Heart left ventricle (tissue), 16 donors: ENCODE data around the gene TSC22D4. TPM values are rescaled to one million over a fixed set of nuclear protein-coding genes. Genes with fewer than 3 reads are reported as not detected.
A peak's percentile ranks its signal among the peaks of the same experiment; 100 is the strongest.

Experiments
- ATAC-seq, 4 donors: fragments of 200-7000 bp; cut with Tn5 transposase; one replicate each; pipeline ENCODE4 v1.9.1; 2020 to 2022; ENCODE audit warnings: moderate library complexity in 4 of 4, mild to moderate bottlenecking in 3 of 4, moderate number of reproducible peaks in 1 of 4
- DNase-seq, 5 donors: peaks; one replicate each; pipeline ENCODE4 v3.0.0-alpha.2; 2020
- H3K27ac ChIP-seq, 12 donors: fragments of 200-600 bp; sonication (generic) in 4 of 12; one replicate each; pipeline versions ENCODE4 v1.5.0 to v1.8.0; 2016 to 2022; ENCODE audit warnings: mild to moderate bottlenecking in 2 of 12
- H3K27me3 ChIP-seq, 9 donors: fragments of 200-600 bp; sonication (generic) in 2 of 9; one replicate each; pipeline versions ENCODE4 v1.5.1 to v1.8.0; 2016 to 2022; ENCODE audit warnings: mild to moderate bottlenecking in 3 of 9
- H3K36me3 ChIP-seq, 9 donors: fragments of 200-600 bp; sonication (generic) in 2 of 9; one replicate each; pipeline versions ENCODE4 v1.5.0 to v1.8.0; 2018 to 2022; ENCODE audit warnings: mild to moderate bottlenecking in 2 of 9
- H3K4me1 ChIP-seq, 12 donors: fragments of 200-600 bp; sonication (generic) in 4 of 12; one replicate each; pipeline versions ENCODE4 v1.5.0 to v1.8.0; 2016 to 2022; ENCODE audit warnings: mild to moderate bottlenecking in 3 of 12
- H3K4me3 ChIP-seq, 12 donors: fragments of 200-600 bp; sonication (generic) in 4 of 12; one replicate each; pipeline versions ENCODE4 v1.5.0 to v1.8.0; 2017 to 2022; ENCODE audit warnings: mild to moderate bottlenecking in 9 of 12, moderate library complexity in 4 of 12
- H3K9me3 ChIP-seq, 12 donors: fragments of 200-600 bp; sonication (generic) in 4 of 12; one replicate each; pipeline versions ENCODE4 v1.5.0 to v1.8.0; 2016 to 2022; ENCODE audit warnings: mild to moderate bottlenecking in 1 of 12
- CTCF ChIP-seq, 12 donors: fragments of 200-600 bp; sonication (generic) in 4 of 12; IDR thresholded peaks; one replicate each; pipeline versions ENCODE4 v1.5.0 to v1.8.0; 2018 to 2022; ENCODE audit warnings: antibody characterized with exemption in 12 of 12, mild to moderate bottlenecking in 5 of 12
- POLR2A ChIP-seq, 2 donors: fragments of 450-650 bp; IDR thresholded peaks; one replicate each; pipeline ENCODE4 v1.6.1; 2017; ENCODE audit warnings: antibody characterized with exemption in 2 of 2, mild to moderate bottlenecking in 2 of 2, moderate library complexity in 2 of 2
- WGBS, 4 donors: extraction: QIAGEN DNeasy Blood & Tissue Kit in 2 of 4; methylation state at CpG; one replicate each; pipeline versions ENCODE4 v1.1.5 to v1.1.7; 2013 to 2018; 5-methylcytosine and 5-hydroxymethylcytosine counted together
- intact Hi-C, 10 donors: fragments of 100-400 bp; cut with DNase I; formaldehyde crosslinking; loops; one replicate each; pipeline versions ENCODE4 v1.11.1 to v1.14.2; 2022
- polyA plus RNA-seq, 2 donors: library from polyadenylated mRNA; stranded (reverse); fragments of 200-250 nt; gene quantifications; one replicate each; pipeline ENCODE4 v1.2.3, GENCODE V29; 2013
- total RNA-seq, 9 donors: library from RNA; depleted of rRNA in 2 of 9; stranded (reverse); fragments of >200 nt in 2 of 9; fragmentation: NEBNext Ultra II Directional in 3 of 9; extraction: Animal tissue kit (Norgen Biotek cat#: 25700) in 3 of 9; gene quantifications; one replicate each; pipeline versions ENCODE4 v1.1.0 to v1.2.4, GENCODE V29; 2016 to 2023
- donor health status: ischemic (EF 13 %, LVEDD 7.1; RV severe dilation, severe dysfunction).
- donor health status: healthy with polysubstance abuse.
- donor health status: DM: no; HTN: yes; CAD: no.
- donor health status: DM: no; HTN: no; CAD: no.
- donor health status: ischemic (EF 25% LVEDD 6.9; RV normal size, moderate dysfunction).
- donor health status: ischemic (EF 25% LVEDD 5.7; RV mildly dilated, moderate dysfunction).
- donor health status: healthy.
- donor health status: DM: yes; HTN: yes; CAD: no.
- donor health status: ischemic (EF 35%, LVEDD 5.7; RV mildly dilated, moderate dysfunction).
- donor health status: nonischemic (EF 11% LVEDD 7.7; RV severe dilation, severe dysfunction).
- donor health status: DM: yes; HTN: yes; CAD: no.
- donor health status: PGD.
- donor health status: ischemic (EF 29% LVEDD 5.4; RV normal size, mild dysfunction).
- donor health status: nonischemic (EF 23%, LVEDD 6.1; RV moderate dilation, normal function).

Gene TSC22D4
- total and polyA plus RNA-seq, 11 donors, result 41.8 to 55.5 (median 47.0) TPM

GRCh38 chr7:100493476-100494264, 14.7 kb upstream of the TSC22D4 start:
- Histone ChIP-seq H3K27me3 (peaks cover 0 to 9% (median 0%) of the 10 kb centered on the region in 9 donors), H3K4me1 (peaks cover 0 to 14% (median 8%) of the 10 kb centered on the region in 12 donors), H3K4me3 (peak overlapping the region; percentile 23 to 56 (median 46)), H3K9me3 (no peaks in the 10 kb centered on the region), H3K27ac (no peak overlapping the region), H3K36me3 (no peaks in the 10 kb centered on the region)
- TF ChIP-seq POLR2A (IDR thresholded peaks at IDR 0.05), result no peak
- peak in 2 of 12 donors; percentile 6 to 31 for TF ChIP-seq CTCF (IDR thresholded peaks at IDR 0.05)
- 9 to 12% (median 12%) methylated on average over 21 to 56 of the region's 56 CpGs for WGBS, 4 donors
- peak in 3 of 4 donors; percentile 56 to 69 (median 62) for ATAC-seq
- intact Hi-C loops, result no loop called here
- peak in 3 of 5 donors; percentile 23 to 78 (median 60) for DNase-seq

- TF ChIP-seq CTCF (IDR thresholded peaks at IDR 0.05), result no peak
- TF ChIP-seq POLR2A (IDR thresholded peaks at IDR 0.05), result no peak
- Histone ChIP-seq H3K9me3 (no peaks in the 10 kb centered on the region), H3K27me3 (peaks cover 0 to 9% (median 0%) of the 10 kb centered on the region in 9 donors), H3K4me1 (peaks cover 0 to 14% (median 8%) of the 10 kb centered on the region in 12 donors), H3K36me3 (no peaks in the 10 kb centered on the region), H3K27ac (no peak overlapping the region), H3K4me3 (peak overlapping the region; percentile 23 to 56 (median 46))
- intact Hi-C loops, result no loop called here
- DNase-seq, result no peak
- WGBS, 4 donors, result 88 to 90% (median 89%) methylated on average over 5 of the region's 5 CpGs
- no peak for ATAC-seq
Measured at GRCh38 chr7:100492738-100493475, 13.9 kb upstream of the TSC22D4 start.

- ATAC-seq (no peak), DNase-seq (no peak)
- H3K27ac ChIP-seq, result no peak overlapping the region
Measured at GRCh38 chr7:100491192-100491578, 12.2 kb upstream of the TSC22D4 start.

More at GRCh38 chr7:100491192-100491578, 12.2 kb upstream of the TSC22D4 start:
- Histone ChIP-seq H3K4me1 (peaks cover 0 to 14% (median 8%) of the 10 kb centered on the region in 12 donors), H3K9me3 (no peaks in the 10 kb centered on the region), H3K4me3 (no peak overlapping the region), H3K27me3 (peaks cover 0 to 9% (median 0%) of the 10 kb centered on the region in 9 donors), H3K36me3 (no peaks in the 10 kb centered on the region)
- 96 to 99% (median 97%) methylated on average over 5 of the region's 5 CpGs for WGBS, 4 donors
- intact Hi-C loops, result no loop called here
- TF ChIP-seq CTCF (IDR thresholded peaks at IDR 0.05), result no peak
- no peak for TF ChIP-seq POLR2A (IDR thresholded peaks at IDR 0.05)
